GM12878 (cell line): Measurements from ENCODE around the gene PIAS1. TPM values are rescaled to one million over a fixed set of nuclear protein-coding genes. Genes with fewer than 3 reads are reported as not detected.

Experiments used
- CREM ChIP-seq: IDR thresholded peaks from 2 replicates; pipeline ENCODE4 v1.6.1; 2014; ENCODE audit warnings: antibody characterized with exemption, low read depth
- CUX1 ChIP-seq: IDR thresholded peaks from 2 replicates; pipeline ENCODE4 v1.6.1; 2012; ENCODE audit warnings: improper control_type of control experiment, low read depth, low read length; ENCODE audit not compliant: insufficient replicate concordance
- E2F8 ChIP-seq: fragments of 450-650 bp; IDR thresholded peaks from 2 replicates; pipeline ENCODE4 v1.6.1; 2018; ENCODE audit warnings: mild to moderate bottlenecking, low read depth, moderate library complexity; ENCODE audit not compliant: partially characterized antibody
- IKZF2 ChIP-seq, 2 experiments: fragments of 450-650 bp; IDR thresholded peaks; 2 replicates each; pipeline ENCODE4 v1.6.1; 2017; ENCODE audit warnings: mild to moderate bottlenecking in 2 of 2, moderate library complexity in 2 of 2
- MAX ChIP-seq: IDR thresholded peaks from 2 replicates; pipeline ENCODE4 v1.6.1; 2012; ENCODE audit warnings: low read depth, low read length, improper control_type of control experiment
- POLR2AphosphoS2 ChIP-seq: IDR thresholded peaks from 2 replicates; pipeline ENCODE4 v1.6.1; 2011; ENCODE audit warnings: low read depth, mild to moderate bottlenecking, low read length, improper control_type of control experiment, moderate library complexity
- RAD51 ChIP-seq: fragments of 450-650 bp; IDR thresholded peaks from 2 replicates; pipeline ENCODE4 v1.6.1; 2016; ENCODE audit warnings: moderate library complexity, mild to moderate bottlenecking, inconsistent platforms
- RELA ChIP-seq: fragments of 450-650 bp; IDR thresholded peaks from 2 replicates; pipeline ENCODE4 v1.8.0; 2014; ENCODE audit warnings: borderline replicate concordance; ENCODE audit not compliant: partially characterized antibody
- REST ChIP-seq: IDR thresholded peaks from 2 replicates; pipeline ENCODE4 v1.6.1; 2012; ENCODE audit warnings: mild to moderate bottlenecking, low read depth, low read length
- SRF ChIP-seq, 2 experiments: IDR thresholded peaks; 2 replicates each; pipeline ENCODE4 v1.6.1; 2011; ENCODE audit warnings: low read depth in 2 of 2, low read length in 2 of 2, mild to moderate bottlenecking in 1 of 2, moderate library complexity in 1 of 2
- TAF1 ChIP-seq: IDR thresholded peaks from 2 replicates; pipeline ENCODE4 v1.6.1; 2011; ENCODE audit warnings: mild to moderate bottlenecking, low read depth, low read length, borderline replicate concordance
- polyA plus RNA-seq, 11 experiments: library from polyadenylated mRNA; depleted of rRNA in 4 of 11; unstranded in 6 of 11; stranded (reverse) in 5 of 11; fragments of >200 nt; fragmentation: Nextera tagmentation in 4 of 11; fragmentation: Illumina TruSeq in 1 of 11; extraction: Ambion mirVana in 4 of 11; extraction: Trizol in 1 of 11; gene quantifications; 1 replicate in 1 of 11; 2 replicates in 10 of 11; pipeline versions ENCODE4 v1.2.1 to v1.2.3, GENCODE V29; 2011 to 2016; ENCODE audit warnings: inconsistent platforms in 2 of 11, missing spikeins in 2 of 11, low read depth in 1 of 11
- total RNA-seq, 4 experiments: library from RNA; depleted of rRNA in 3 of 4; stranded (reverse); fragments of >200 nt in 3 of 4; fragmentation: Illumina TruSeq in 1 of 4; extraction: Trizol in 1 of 4; gene quantifications; 2 replicates each; pipeline versions ENCODE4 v1.2.1 to v1.2.3, GENCODE V29; 2013 to 2021

PIAS1 gene
- total and polyA plus RNA-seq, 10 of the 15 experiments (the other 5 are each of a cell fraction or from before 2014, with no cell fraction given) = 20.2 to 96.3 (median 37.0) TPM

- TF ChIP-seq CUX1 (no peak), E2F8 (no peak), TAF1 (no peak), IKZF2 (IDR thresholded peaks at IDR 0.05) (no peak), CREM (no peak), MAX (no peak), REST (no peak), POLR2AphosphoS2 (no peak), SRF (IDR thresholded peaks at IDR 0.05; ENCODE audit: low read depth in 2 of 2, low read length in 2 of 2) (no peak), RELA (no peak), RAD51 (no peak)
These were observed 52.5 kb downstream of the PIAS1 start (continued) for GRCh38 chr15:68106656-68107055.
